SK-N-SH (cell line): ENCODE data around the gene UPK1A. TPM values are rescaled to one million over a fixed set of nuclear protein-coding genes. Genes with fewer than 3 reads are reported as not detected.

Experiments used
- CTCF ChIA-PET: fragments of 300-600, 350-600 bp; formaldehyde crosslinking; extraction: SDS; loops from one replicate; lab custom pipeline; 2021; lab: Yijun Ruan, JAX
- POLR2A ChIA-PET: fragments of 350-600 bp; sonication (Branson Sonifier 250); formaldehyde crosslinking; extraction: SDS; loops from one replicate; lab custom pipeline; 2020; ENCODE audit warnings: antibody characterized with exemption, inconsistent platforms; lab: Yijun Ruan, JAX
- DNase-seq: peaks from one replicate; pipeline ENCODE4 v3.0.0; 2012
- H2AFZ ChIP-seq: fragments of 200-600 bp; sonication (generic); 2 replicates; pipeline ENCODE4 v1.8.1; 2016; ENCODE audit warnings: antibody characterized with exemption, mild to moderate bottlenecking, low read depth
- H3F3A ChIP-seq: fragments of 200-600 bp; sonication (generic); replicated peaks from 2 replicates; pipeline ENCODE3; 2016; ENCODE audit warnings: antibody characterized with exemption, mild to moderate bottlenecking; ENCODE audit not compliant: insufficient read depth
- H3K27ac ChIP-seq, 2 experiments: fragments of 200-500 bp in 1 of 2; fragments of 200-600 bp in 1 of 2; sonication (Bioruptor generic) in 1 of 2; sonication (generic), shearing (Covaris generic) in 1 of 2; 2 replicates each; pipeline versions ENCODE4 v1.5.1 to v1.6.1; 2014 to 2016; ENCODE audit warnings: low read depth in 2 of 2, inconsistent platforms in 1 of 2, low read length in 1 of 2, mild to moderate bottlenecking in 1 of 2, mixed read lengths in 1 of 2
- H3K27me3 ChIP-seq: fragments of 200-600 bp; sonication (generic), shearing (Covaris generic); 2 replicates; pipeline ENCODE4 v1.6.1; 2016; ENCODE audit warnings: mixed run types; ENCODE audit not compliant: insufficient read depth
- H3K36me3 ChIP-seq, 2 experiments: fragments of 200-500 bp in 1 of 2; fragments of 200-600 bp in 1 of 2; sonication (Bioruptor generic) in 1 of 2; sonication (generic) in 1 of 2; replicated peaks in 1 of 2; 2 replicates each; pipeline versions ENCODE3 to v1.5.1; 2014 to 2016; ENCODE audit warnings: low read length in 1 of 2, mild to moderate bottlenecking in 1 of 2; ENCODE audit not compliant: insufficient read depth in 2 of 2, control insufficient read depth in 1 of 2
- H3K4me1 ChIP-seq, 2 experiments: fragments of 200-500 bp in 1 of 2; fragments of 200-600 bp in 1 of 2; sonication (Bioruptor generic) in 1 of 2; sonication (generic), shearing (Covaris generic) in 1 of 2; 2 replicates each; pipeline versions ENCODE4 v1.5.1 to v1.6.1; 2014 to 2016; ENCODE audit warnings: low read depth in 1 of 2, low read length in 1 of 2, mixed run types in 1 of 2; ENCODE audit not compliant: insufficient read depth in 2 of 2, control insufficient read depth in 1 of 2
- H3K4me2 ChIP-seq: fragments of 200-600 bp; sonication (generic), shearing (Covaris generic); 2 replicates; pipeline ENCODE4 v1.6.1; 2017; ENCODE audit warnings: mixed run types
- H3K4me3 ChIP-seq, 2 experiments: fragments of 200-500 bp in 1 of 2; fragments of 200-600 bp in 1 of 2; sonication (Bioruptor generic) in 1 of 2; sonication (generic), shearing (Covaris generic) in 1 of 2; 2 replicates each; pipeline versions ENCODE4 v1.5.1 to v1.8.1; 2014 to 2016; ENCODE audit warnings: low read depth in 2 of 2, inconsistent platforms in 1 of 2, low read length in 1 of 2, mild to moderate bottlenecking in 1 of 2, mixed read lengths in 1 of 2, moderate library complexity in 1 of 2
- H3K79me2 ChIP-seq: fragments of 200-600 bp; sonication (generic); 2 replicates; pipeline ENCODE4 v1.8.1; 2017; ENCODE audit warnings: mild to moderate bottlenecking; ENCODE audit not compliant: insufficient read depth
- H3K9ac ChIP-seq: fragments of 200-600 bp; sonication (generic); 2 replicates; pipeline ENCODE4 v1.6.1; 2017; ENCODE audit warnings: mixed run types
- H3K9me2 ChIP-seq: fragments of 200-600 bp; sonication (generic); 2 replicates; pipeline ENCODE4 v1.6.1; 2017; ENCODE audit warnings: mixed run types
- H3K9me3 ChIP-seq: fragments of 200-600 bp; sonication (generic); 2 replicates; pipeline ENCODE4 v1.6.1; 2017; ENCODE audit warnings: mixed run types, mild to moderate bottlenecking, moderate library complexity
- H4K20me1 ChIP-seq: fragments of 200-600 bp; sonication (generic); 2 replicates; pipeline ENCODE4 v1.6.1; 2017; ENCODE audit warnings: mild to moderate bottlenecking, mixed run types; ENCODE audit not compliant: insufficient read depth
- EZH2phosphoT487 ChIP-seq: fragments of 200-600 bp; sonication (generic); IDR thresholded peaks from 2 replicates; pipeline ENCODE4 v1.6.1; 2017; ENCODE audit warnings: low read depth, mixed run types, mild to moderate bottlenecking, antibody characterized with exemption, moderate library complexity, borderline replicate concordance
- FOXJ3 ChIP-seq: sonication (generic); formaldehyde crosslinking; IDR thresholded peaks from 2 replicates; pipeline ENCODE4 v1.5.1; 2020; ENCODE audit warnings: mild to moderate bottlenecking, missing genetic modification reagents
- GABPA ChIP-seq: IDR thresholded peaks from 2 replicates; pipeline ENCODE4 v1.4.0; 2012; ENCODE audit warnings: low read depth, mild to moderate bottlenecking
- GATA2 ChIP-seq: sonication (generic); formaldehyde crosslinking; IDR thresholded peaks from 2 replicates; pipeline ENCODE4 v1.5.0; 2020; ENCODE audit warnings: mild to moderate bottlenecking, missing genetic modification reagents
- JUND ChIP-seq: IDR thresholded peaks from 2 replicates; pipeline ENCODE4 v1.4.0; 2012
- MAX ChIP-seq: IDR thresholded peaks from 2 replicates; pipeline ENCODE4 v1.4.0; 2012; ENCODE audit warnings: low read depth
- MEF2A ChIP-seq: IDR thresholded peaks from 2 replicates; pipeline ENCODE4 v1.4.0; 2012; ENCODE audit warnings: low read depth, borderline replicate concordance
- MXI1 ChIP-seq: IDR thresholded peaks from 2 replicates; pipeline ENCODE4 v1.6.1; 2012; ENCODE audit warnings: mild to moderate bottlenecking, low read depth, low read length, improper control_type of control experiment
- PBX3 ChIP-seq: IDR thresholded peaks from 2 replicates; pipeline ENCODE4; 2012
- POLR2AphosphoS5 ChIP-seq: IDR thresholded peaks from 2 replicates; pipeline ENCODE4 v1.6.1; 2012; ENCODE audit warnings: low read depth, low read length
- RCOR1 ChIP-seq: fragments of 150-350 bp; IDR thresholded peaks from 2 replicates; pipeline ENCODE4 v1.6.1; 2017; ENCODE audit warnings: antibody characterized with exemption, low read length
- SIN3A ChIP-seq: IDR thresholded peaks from 2 replicates; pipeline ENCODE4 v1.6.1; 2012; ENCODE audit warnings: low read depth, mild to moderate bottlenecking, low read length, moderate library complexity, borderline replicate concordance
- SMC3 ChIP-seq: IDR thresholded peaks from 2 replicates; pipeline ENCODE4 v1.6.1; 2012; ENCODE audit warnings: low read depth, low read length, improper control_type of control experiment
- TAF1 ChIP-seq: IDR thresholded peaks from 2 replicates; pipeline ENCODE4 v1.6.1; 2012; ENCODE audit warnings: low read depth, mild to moderate bottlenecking, low read length, moderate library complexity, borderline replicate concordance
- USF2 ChIP-seq: fragments of 150-350 bp; IDR thresholded peaks from 2 replicates; pipeline ENCODE4 v1.6.1; 2017; ENCODE audit warnings: antibody characterized with exemption, low read length, low read depth, borderline replicate concordance
- ZBTB33 ChIP-seq: IDR thresholded peaks from 2 replicates; pipeline ENCODE4 v1.4.0; 2012; ENCODE audit warnings: low read depth, borderline replicate concordance
- WGBS: methylation state at CpG from one replicate; pipeline ENCODE4 v1.1.6; 2017; ENCODE audit warnings: low lambda C conversion rate; 5-methylcytosine and 5-hydroxymethylcytosine counted together
- polyA plus RNA-seq, 3 experiments: library from polyadenylated mRNA; depleted of rRNA; stranded (reverse); fragments of >200 nt; gene quantifications; 2 replicates each; pipeline ENCODE4 v1.2.3, GENCODE V29; 2012

UPK1A gene
- polyA plus RNA-seq, 1 of the 3 experiments (the other 2 are of a cell fraction), result 0.16 TPM

GRCh38 chr19:35621708-35622107 lies 44.6 kb upstream of the UPK1A start:
- WGBS, result 88% methylated on average over 9 of the region's 9 CpGs
- H3K9ac ChIP-seq, result no peak overlapping the region
- no peaks in the 10 kb centered on the region for H3K4me1 ChIP-seq
- H3K9me2 ChIP-seq, result no peaks in the 10 kb centered on the region
- TF ChIP-seq MXI1 (no peak), ZBTB33 (no peak), JUND (no peak), MEF2A (no peak), TAF1 (no peak), POLR2AphosphoS5 (no peak), EZH2phosphoT487 (no peak), FOXJ3 (CRISPR knock-in tag) (no peak), RCOR1 (no peak), GABPA (no peak), MAX (no peak), SIN3A (no peak), SMC3 (no peak), PBX3 (no peak), USF2 (no peak), GATA2 (CRISPR knock-in tag) (no peak)
- no peak for DNase-seq
- POLR2A ChIA-PET, result no interaction called here
- H3K79me2 ChIP-seq, result no peaks in the 10 kb centered on the region
- H3K27me3 ChIP-seq, result no peaks in the 10 kb centered on the region
- no peaks in the 10 kb centered on the region for H4K20me1 ChIP-seq
- no peak overlapping the region for H2AFZ ChIP-seq
- H3K9me3 ChIP-seq, result no peaks in the 10 kb centered on the region
- CTCF ChIA-PET, result no interaction called here
- peaks cover 0 to 3% of the 10 kb centered on the region in 2 experiments for H3K36me3 ChIP-seq
- peaks cover 4% of the 10 kb centered on the region for H3F3A ChIP-seq
- H3K4me3 ChIP-seq, result no peak overlapping the region
- H3K4me2 ChIP-seq, result no peak overlapping the region
- H3K27ac ChIP-seq, result no peak overlapping the region
